SK-N-SH (cell line): Measurements from ENCODE around the gene CDH12. TPM values are rescaled to one million over a fixed set of nuclear protein-coding genes. Genes with fewer than 3 reads are reported as not detected.
"Not testable (repeated sequence)": the region's sequence is repeated elsewhere in the genome, so short reads cannot be mapped to it uniquely, and the experiment has no call there.

Source experiments
- CTCF ChIA-PET: fragments of 300-600, 350-600 bp; formaldehyde crosslinking; extraction: SDS; loops from one replicate; lab custom pipeline; 2021; lab: Yijun Ruan, JAX
- POLR2A ChIA-PET: fragments of 350-600 bp; sonication (Branson Sonifier 250); formaldehyde crosslinking; extraction: SDS; loops from one replicate; lab custom pipeline; 2020; ENCODE audit warnings: antibody characterized with exemption, inconsistent platforms; lab: Yijun Ruan, JAX
- DNase-seq: peaks from one replicate; pipeline ENCODE4 v3.0.0; 2012
- H2AFZ ChIP-seq: fragments of 200-600 bp; sonication (generic); 2 replicates; pipeline ENCODE4 v1.8.1; 2016; ENCODE audit warnings: antibody characterized with exemption, mild to moderate bottlenecking, low read depth
- H3F3A ChIP-seq: fragments of 200-600 bp; sonication (generic); replicated peaks from 2 replicates; pipeline ENCODE3; 2016; ENCODE audit warnings: antibody characterized with exemption, mild to moderate bottlenecking; ENCODE audit not compliant: insufficient read depth
- H3K27ac ChIP-seq, 2 experiments: fragments of 200-500 bp in 1 of 2; fragments of 200-600 bp in 1 of 2; sonication (Bioruptor generic) in 1 of 2; sonication (generic), shearing (Covaris generic) in 1 of 2; 2 replicates each; pipeline versions ENCODE4 v1.5.1 to v1.6.1; 2014 to 2016; ENCODE audit warnings: low read depth in 2 of 2, inconsistent platforms in 1 of 2, low read length in 1 of 2, mild to moderate bottlenecking in 1 of 2, mixed read lengths in 1 of 2
- H3K27me3 ChIP-seq: fragments of 200-600 bp; sonication (generic), shearing (Covaris generic); 2 replicates; pipeline ENCODE4 v1.6.1; 2016; ENCODE audit warnings: mixed run types; ENCODE audit not compliant: insufficient read depth
- H3K36me3 ChIP-seq, 2 experiments: fragments of 200-500 bp in 1 of 2; fragments of 200-600 bp in 1 of 2; sonication (Bioruptor generic) in 1 of 2; sonication (generic) in 1 of 2; replicated peaks in 1 of 2; 2 replicates each; pipeline versions ENCODE3 to v1.5.1; 2014 to 2016; ENCODE audit warnings: low read length in 1 of 2, mild to moderate bottlenecking in 1 of 2; ENCODE audit not compliant: insufficient read depth in 2 of 2, control insufficient read depth in 1 of 2
- H3K4me1 ChIP-seq, 2 experiments: fragments of 200-500 bp in 1 of 2; fragments of 200-600 bp in 1 of 2; sonication (Bioruptor generic) in 1 of 2; sonication (generic), shearing (Covaris generic) in 1 of 2; 2 replicates each; pipeline versions ENCODE4 v1.5.1 to v1.6.1; 2014 to 2016; ENCODE audit warnings: low read depth in 1 of 2, low read length in 1 of 2, mixed run types in 1 of 2; ENCODE audit not compliant: insufficient read depth in 2 of 2, control insufficient read depth in 1 of 2
- H3K4me2 ChIP-seq: fragments of 200-600 bp; sonication (generic), shearing (Covaris generic); 2 replicates; pipeline ENCODE4 v1.6.1; 2017; ENCODE audit warnings: mixed run types
- H3K4me3 ChIP-seq, 2 experiments: fragments of 200-500 bp in 1 of 2; fragments of 200-600 bp in 1 of 2; sonication (Bioruptor generic) in 1 of 2; sonication (generic), shearing (Covaris generic) in 1 of 2; 2 replicates each; pipeline versions ENCODE4 v1.5.1 to v1.8.1; 2014 to 2016; ENCODE audit warnings: low read depth in 2 of 2, inconsistent platforms in 1 of 2, low read length in 1 of 2, mild to moderate bottlenecking in 1 of 2, mixed read lengths in 1 of 2, moderate library complexity in 1 of 2
- H3K79me2 ChIP-seq: fragments of 200-600 bp; sonication (generic); 2 replicates; pipeline ENCODE4 v1.8.1; 2017; ENCODE audit warnings: mild to moderate bottlenecking; ENCODE audit not compliant: insufficient read depth
- H3K9ac ChIP-seq: fragments of 200-600 bp; sonication (generic); 2 replicates; pipeline ENCODE4 v1.6.1; 2017; ENCODE audit warnings: mixed run types
- H3K9me2 ChIP-seq: fragments of 200-600 bp; sonication (generic); 2 replicates; pipeline ENCODE4 v1.6.1; 2017; ENCODE audit warnings: mixed run types
- H3K9me3 ChIP-seq: fragments of 200-600 bp; sonication (generic); 2 replicates; pipeline ENCODE4 v1.6.1; 2017; ENCODE audit warnings: mixed run types, mild to moderate bottlenecking, moderate library complexity
- H4K20me1 ChIP-seq: fragments of 200-600 bp; sonication (generic); 2 replicates; pipeline ENCODE4 v1.6.1; 2017; ENCODE audit warnings: mild to moderate bottlenecking, mixed run types; ENCODE audit not compliant: insufficient read depth
- CHD2 ChIP-seq: fragments of 150-350 bp; IDR thresholded peaks from 2 replicates; pipeline ENCODE4 v1.6.1; 2018; ENCODE audit warnings: low read length; ENCODE audit not compliant: partially characterized antibody
- ELF1 ChIP-seq: IDR thresholded peaks from 2 replicates; pipeline ENCODE4 v1.4.0; 2012
- EZH2phosphoT487 ChIP-seq: fragments of 200-600 bp; sonication (generic); IDR thresholded peaks from 2 replicates; pipeline ENCODE4 v1.6.1; 2017; ENCODE audit warnings: low read depth, mixed run types, mild to moderate bottlenecking, antibody characterized with exemption, moderate library complexity, borderline replicate concordance
- FOXJ3 ChIP-seq: sonication (generic); formaldehyde crosslinking; IDR thresholded peaks from 2 replicates; pipeline ENCODE4 v1.5.1; 2020; ENCODE audit warnings: mild to moderate bottlenecking, missing genetic modification reagents
- FOXM1 ChIP-seq: IDR thresholded peaks from 2 replicates; pipeline ENCODE4 v1.4.0; 2012; ENCODE audit warnings: low read depth, mild to moderate bottlenecking
- MAX ChIP-seq: IDR thresholded peaks from 2 replicates; pipeline ENCODE4 v1.4.0; 2012; ENCODE audit warnings: low read depth
- MXI1 ChIP-seq: IDR thresholded peaks from 2 replicates; pipeline ENCODE4 v1.6.1; 2012; ENCODE audit warnings: mild to moderate bottlenecking, low read depth, low read length, improper control_type of control experiment
- NFIC ChIP-seq: IDR thresholded peaks from 2 replicates; pipeline ENCODE4 v1.4.0; 2012; ENCODE audit warnings: borderline replicate concordance
- RCOR1 ChIP-seq: fragments of 150-350 bp; IDR thresholded peaks from 2 replicates; pipeline ENCODE4 v1.6.1; 2017; ENCODE audit warnings: antibody characterized with exemption, low read length
- SIN3A ChIP-seq: IDR thresholded peaks from 2 replicates; pipeline ENCODE4 v1.6.1; 2012; ENCODE audit warnings: low read depth, mild to moderate bottlenecking, low read length, moderate library complexity, borderline replicate concordance
- TAF1 ChIP-seq: IDR thresholded peaks from 2 replicates; pipeline ENCODE4 v1.6.1; 2012; ENCODE audit warnings: low read depth, mild to moderate bottlenecking, low read length, moderate library complexity, borderline replicate concordance
- YY1 ChIP-seq: IDR thresholded peaks from 2 replicates; pipeline ENCODE4 v1.4.0; 2012; ENCODE audit warnings: low read depth, mild to moderate bottlenecking
- ZBTB33 ChIP-seq: IDR thresholded peaks from 2 replicates; pipeline ENCODE4 v1.4.0; 2012; ENCODE audit warnings: low read depth, borderline replicate concordance
- WGBS: methylation state at CpG from one replicate; pipeline ENCODE4 v1.1.6; 2017; ENCODE audit warnings: low lambda C conversion rate; 5-methylcytosine and 5-hydroxymethylcytosine counted together
- polyA plus RNA-seq, 3 experiments: library from polyadenylated mRNA; depleted of rRNA; stranded (reverse); fragments of >200 nt; gene quantifications; 2 replicates each; pipeline ENCODE4 v1.2.3, GENCODE V29; 2012

CDH12 gene
- polyA plus RNA-seq, 1 of the 3 experiments (the other 2 are of a cell fraction) = not detected

GRCh38 chr5:22889720-22890119 is 36.6 kb upstream of the CDH12 start:
- Histone ChIP-seq H3K4me1 (no peaks in the 10 kb centered on the region), H3K9me3 (no peaks in the 10 kb centered on the region), H3K4me3 (no peak overlapping the region), H2AFZ (no peak overlapping the region), H3K4me2 (no peak overlapping the region), H3K36me3 (no peaks in the 10 kb centered on the region), H4K20me1 (no peaks in the 10 kb centered on the region), H3K27ac (no peak overlapping the region), H3F3A (no peaks in the 10 kb centered on the region), H3K27me3 (no peaks in the 10 kb centered on the region; the same call in 1 of the 2 replicates), H3K9ac (no peak overlapping the region), H3K9me2 (no peaks in the 10 kb centered on the region), H3K79me2 (no peaks in the 10 kb centered on the region)
- DNase-seq = no peak
- CTCF ChIA-PET = no interaction called here
- POLR2A ChIA-PET = no interaction called here
- WGBS = 2% methylated on average over 2 of the region's 2 CpGs
- TF ChIP-seq EZH2phosphoT487 (no peak), FOXJ3 (no peak), NFIC (no peak), MXI1 (no peak), FOXM1 (no peak)

GRCh38 chr5:22887566-22887965 is 34.4 kb upstream of the CDH12 start:
- Histone ChIP-seq H3K36me3 (no peaks in the 10 kb centered on the region), H4K20me1 (no peaks in the 10 kb centered on the region), H3K9me2 (no peaks in the 10 kb centered on the region), H3K27ac (no peak overlapping the region), H3K9me3 (no peaks in the 10 kb centered on the region), H3K79me2 (no peaks in the 10 kb centered on the region), H3F3A (no peaks in the 10 kb centered on the region), H2AFZ (no peak overlapping the region), H3K4me1 (no peaks in the 10 kb centered on the region), H3K4me2 (no peak overlapping the region), H3K27me3 (no peaks in the 10 kb centered on the region; the same call in 1 of the 2 replicates), H3K9ac (no peak overlapping the region), H3K4me3 (no peak overlapping the region)
- 1% methylated on average over 3 of the region's 3 CpGs for WGBS
- TF ChIP-seq ELF1 (no peak), CHD2 (no peak), SIN3A (no peak), MXI1 (no peak), ZBTB33 (no peak), TAF1 (no peak), YY1 (no peak), MAX (no peak), RCOR1 (no peak)
- no peak for DNase-seq
- POLR2A ChIA-PET = no interaction called here
- CTCF ChIA-PET = no interaction called here

GRCh38 chr5:22858911-22859310 is 5.8 kb upstream of the CDH12 start:
- H3K4me2 ChIP-seq, H3K79me2 ChIP-seq, H3K9me2 ChIP-seq, H4K20me1 ChIP-seq, H3K27ac ChIP-seq, H3K36me3 ChIP-seq, H3K9me3 ChIP-seq, POLR2A ChIA-PET, H3F3A ChIP-seq, H3K9ac ChIP-seq, H3K4me1 ChIP-seq, H3K27me3 ChIP-seq, CTCF ChIA-PET, H3K4me3 ChIP-seq, DNase-seq, H2AFZ ChIP-seq: not testable (repeated sequence)
- 2% methylated on average over 5 of the region's 5 CpGs for WGBS
